Measurements from ENCODE around the gene OR8D1.

The OR8D1 gene

GRCh38 chr11:124331873-124332272, 18.1 kb upstream of the OR8D1 start:
- H3K27me3 ChIP-seq = no peaks in the 10 kb centered on the region
- DNase-seq = no peak
- H3K36me3 ChIP-seq = no peaks in the 10 kb centered on the region
- H3K9me3 ChIP-seq = no peaks in the 10 kb centered on the region; the same call in 1 of the 2 replicates
- no peaks in the 10 kb centered on the region for H3K4me1 ChIP-seq
- no peak overlapping the region for H3K4me3 ChIP-seq (ENCODE audit: low read depth, low read length)
- TF ChIP-seq CTCF (IDR thresholded peaks at IDR 0.05; ENCODE audit: low read depth, low read length) = no peak

- H3K4me1 ChIP-seq = no peaks in the 10 kb centered on the region
- DNase-seq = no peak
- TF ChIP-seq CTCF (IDR thresholded peaks at IDR 0.05; ENCODE audit: low read depth, low read length) = no peak
- no peaks in the 10 kb centered on the region for H3K27me3 ChIP-seq
- no peaks in the 10 kb centered on the region for H3K36me3 ChIP-seq
- H3K4me3 ChIP-seq (ENCODE audit: low read depth, low read length) = no peak overlapping the region
- H3K9me3 ChIP-seq = no peaks in the 10 kb centered on the region; the same call in 1 of the 2 replicates
Observed at GRCh38 chr11:124329787-124330478, 16.2 kb upstream of the OR8D1 start.

- TF ChIP-seq CTCF (IDR thresholded peaks at IDR 0.05; ENCODE audit: low read depth, low read length) = no peak
- no peaks in the 10 kb centered on the region for H3K27me3 ChIP-seq
- H3K9me3 ChIP-seq = no peaks in the 10 kb centered on the region; the same call in 1 of the 2 replicates
- H3K4me3 ChIP-seq (ENCODE audit: low read depth, low read length) = no peak overlapping the region
- no peaks in the 10 kb centered on the region for H3K4me1 ChIP-seq
- DNase-seq = no peak
- H3K36me3 ChIP-seq = no peaks in the 10 kb centered on the region
Observed at GRCh38 chr11:124327775-124328174, 14.0 kb upstream of the OR8D1 start.

GRCh38 chr11:124322356-124322755, 8.6 kb upstream of the OR8D1 start:
- Histone ChIP-seq H3K27me3 (no peaks in the 10 kb centered on the region), H3K9me3 (no peaks in the 10 kb centered on the region), H3K4me3 (ENCODE audit: low read depth, low read length) (no peak overlapping the region), H3K4me1 (no peaks in the 10 kb centered on the region), H3K36me3 (no peaks in the 10 kb centered on the region)
- DNase-seq = no peak
- no peak for TF ChIP-seq CTCF (IDR thresholded peaks at IDR 0.05; ENCODE audit: low read depth, low read length)

GRCh38 chr11:124320097-124320496, 6.3 kb upstream of the OR8D1 start, which contains the start of gene OR8D2:
OR8D2 (minus strand) TSS chr11:124320197; CDS start chr11:124320197, 0 bp downstream.
- no peak for TF ChIP-seq CTCF (IDR thresholded peaks at IDR 0.05; ENCODE audit: low read depth, low read length)
- no peaks in the 10 kb centered on the region for H3K9me3 ChIP-seq
- no peaks in the 10 kb centered on the region for H3K36me3 ChIP-seq
- no peak for DNase-seq
- H3K4me1 ChIP-seq = no peaks in the 10 kb centered on the region
- H3K4me3 ChIP-seq (ENCODE audit: low read depth, low read length) = no peak within 1 kb of the TSS
- no peaks in the 10 kb centered on the region for H3K27me3 ChIP-seq

GRCh38 chr11:124315052-124315451, 1.3 kb upstream of the OR8D1 start:
- Histone ChIP-seq H3K9me3 (no peaks in the 10 kb centered on the region), H3K4me1 (no peaks in the 10 kb centered on the region), H3K36me3 (no peaks in the 10 kb centered on the region), H3K27me3 (peaks cover 4% of the 10 kb centered on the region; the same call in 1 of the 2 replicates), H3K4me3 (ENCODE audit: low read depth, low read length) (no peak overlapping the region)
- no peak for DNase-seq
- no peak for TF ChIP-seq CTCF (IDR thresholded peaks at IDR 0.05; ENCODE audit: low read depth, low read length)
